NCI-H510A treated with DMSO at 0.1 percent for 48 hours (cell line): ENCODE measurements around the gene ABCA8.

Source experiments
- DNase-seq: peaks from one replicate; lab custom pipeline; 2025; lab: John Stamatoyannopoulos, UW

ABCA8 gene

DNA sequence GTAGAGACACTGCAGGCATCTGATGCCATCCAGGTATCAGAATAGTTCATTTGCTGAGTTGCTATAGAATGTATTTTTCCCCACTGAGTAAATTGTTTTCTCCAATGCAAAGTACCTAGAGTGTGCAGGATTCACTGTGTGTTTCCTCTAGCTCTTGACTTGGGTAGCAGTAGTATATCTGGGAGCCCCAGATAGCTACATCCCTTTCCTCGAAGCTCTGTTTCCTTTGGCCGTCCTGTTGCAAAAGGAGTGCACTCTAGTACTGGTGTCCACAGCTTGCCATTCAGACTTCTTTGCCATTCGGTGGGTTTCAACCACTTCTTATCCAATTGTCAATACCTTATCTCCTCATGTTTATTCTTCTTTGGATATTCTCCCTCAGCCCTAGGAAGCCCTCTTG, 12.8 kb downstream of the ABCA8 start:
- no peak for DNase-seq

DNA sequence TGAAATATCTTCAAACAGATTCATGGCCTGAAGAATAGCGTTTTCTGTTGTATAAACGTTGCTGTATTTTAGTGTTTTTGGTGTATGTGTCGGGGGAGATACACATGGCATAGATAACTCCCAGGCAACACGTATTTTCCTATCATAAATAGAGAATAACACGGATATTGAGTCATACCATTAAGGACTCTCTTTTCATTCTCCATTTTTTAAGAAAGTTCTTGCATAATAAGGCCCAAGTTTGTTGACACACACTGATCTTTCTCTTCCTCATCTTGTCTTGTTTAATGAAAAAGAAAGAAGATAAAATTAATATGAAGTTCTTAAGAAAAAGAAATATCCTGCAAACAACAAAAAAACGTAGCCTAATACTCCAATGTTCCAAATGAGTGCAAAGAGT, 13.4 kb downstream of the ABCA8 start:
- DNase-seq, result no peak

- no peak for DNase-seq
Measured at GRCh38 chr17:68939195-68939594, 16.0 kb downstream of the ABCA8 start.

GRCh38 chr17:68937890-68938514, 17.2 kb downstream of the ABCA8 start:
- no peak for DNase-seq

DNA sequence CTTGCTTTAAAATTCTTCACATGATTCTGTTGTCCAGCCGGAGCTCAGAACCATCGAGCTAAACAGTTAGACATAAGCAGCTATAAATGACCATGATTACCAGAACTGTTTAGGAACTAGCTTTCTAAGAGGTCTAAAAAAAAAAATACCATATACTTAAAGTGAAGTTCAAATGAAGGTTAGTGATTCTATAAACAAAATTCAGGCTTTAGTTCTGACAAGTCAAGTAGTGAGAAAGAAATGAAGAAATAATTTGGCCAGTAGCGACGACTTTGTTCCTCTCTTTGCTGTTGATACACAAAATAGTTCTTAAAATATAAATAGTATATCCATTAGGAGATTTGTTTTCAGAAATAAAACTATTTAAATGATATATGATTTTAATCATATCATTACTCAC, 27.7 kb downstream of the ABCA8 start:
- no peak for DNase-seq

GRCh38 chr17:68924793-68925720, 30.1 kb downstream of the ABCA8 start:
- no peak for DNase-seq

- no peak for DNase-seq
Measured at GRCh38 chr17:68910789-68911431, 44.3 kb downstream of the ABCA8 start.

DNA sequence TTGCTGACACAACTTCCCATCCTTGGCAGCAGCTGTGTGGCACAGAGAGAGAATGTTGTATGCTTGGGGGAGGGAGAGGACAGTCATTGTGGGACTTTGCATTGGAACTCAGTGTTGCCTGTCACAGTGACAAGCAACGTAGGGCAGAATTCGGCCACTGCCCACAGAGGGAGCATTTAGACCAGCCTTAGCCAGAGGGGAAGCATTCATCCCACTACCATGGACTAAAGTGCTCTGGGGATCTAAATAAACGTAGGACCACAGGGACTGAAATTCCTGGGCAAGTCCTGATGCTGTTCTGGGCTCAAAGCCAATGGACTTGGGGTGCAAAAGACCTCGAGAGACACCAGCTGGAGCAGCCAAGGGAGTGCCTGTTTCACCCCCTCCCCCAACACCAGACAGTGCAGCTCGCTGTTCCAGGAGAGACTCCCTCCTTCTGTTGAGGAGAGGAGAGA, 44.9 kb downstream of the ABCA8 start:
- DNase-seq, result no peak

GRCh38 chr17:68909066-68909465, 46.1 kb downstream of the ABCA8 start:
- no peak for DNase-seq

DNA sequence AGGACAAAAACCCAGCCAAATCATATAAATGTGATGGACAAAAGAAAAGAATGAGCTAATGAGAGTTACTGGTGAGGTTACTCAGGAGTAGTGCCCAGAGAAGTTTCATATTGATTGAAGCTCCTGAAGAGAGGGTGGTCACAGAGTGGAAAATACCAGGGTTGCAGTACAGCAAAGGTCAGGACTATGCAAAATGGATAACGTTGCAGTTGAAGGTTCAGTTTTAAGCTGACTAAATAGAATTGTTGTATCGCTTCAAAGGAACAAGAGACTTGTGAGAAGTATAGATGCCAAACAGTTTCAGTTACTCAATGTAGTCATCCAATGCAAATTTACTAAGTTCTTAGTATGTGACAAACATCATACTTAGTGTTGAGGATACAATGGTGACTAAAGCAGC, 47.1 kb downstream of the ABCA8 start:
- DNase-seq, result no peak

DNA sequence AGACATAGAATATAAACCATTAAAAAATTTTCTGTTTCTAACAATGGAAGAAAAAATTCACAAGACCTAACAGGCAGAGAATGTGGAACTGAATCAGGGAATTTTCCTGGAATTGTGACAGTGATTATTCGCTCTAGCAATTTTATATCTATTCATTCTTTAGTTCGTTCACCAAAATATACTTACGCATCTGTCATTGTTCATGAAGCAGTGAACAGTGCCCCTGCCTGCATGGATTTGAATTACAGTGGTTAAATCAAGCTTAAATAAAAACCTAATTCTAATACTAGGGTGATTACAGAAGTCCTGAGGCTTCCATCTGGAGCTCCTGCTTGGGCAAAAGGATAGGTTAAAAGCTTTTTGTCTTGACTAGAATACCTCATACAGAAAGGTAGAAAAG, 48.6 kb downstream of the ABCA8 start:
- no peak for DNase-seq

- DNase-seq, result no peak
Measured at GRCh38 chr17:68903286-68903685, 51.9 kb downstream of the ABCA8 start.

GRCh38 chr17:68897557-68897956, 57.6 kb downstream of the ABCA8 start:
- no peak for DNase-seq

DNA sequence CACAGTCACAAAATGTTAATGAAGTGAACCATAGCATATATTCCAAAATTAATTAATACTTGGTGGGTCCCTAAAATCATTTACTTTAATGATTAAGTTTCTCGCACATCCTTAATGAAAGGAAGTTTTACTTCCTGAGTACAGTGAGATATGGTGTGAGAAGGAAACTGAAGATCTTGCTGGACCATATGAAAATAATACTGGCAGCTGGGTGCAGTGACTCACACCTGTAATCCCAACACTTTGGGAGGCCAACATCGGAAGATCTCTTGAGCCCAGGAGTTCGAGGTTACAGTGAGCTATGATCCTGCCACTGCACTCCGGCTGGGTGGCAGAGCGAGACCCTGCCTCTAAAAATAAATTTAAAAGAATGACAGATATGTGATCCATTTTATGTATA, 62.5 kb downstream of the ABCA8 start:
- DNase-seq, result no peak

DNA sequence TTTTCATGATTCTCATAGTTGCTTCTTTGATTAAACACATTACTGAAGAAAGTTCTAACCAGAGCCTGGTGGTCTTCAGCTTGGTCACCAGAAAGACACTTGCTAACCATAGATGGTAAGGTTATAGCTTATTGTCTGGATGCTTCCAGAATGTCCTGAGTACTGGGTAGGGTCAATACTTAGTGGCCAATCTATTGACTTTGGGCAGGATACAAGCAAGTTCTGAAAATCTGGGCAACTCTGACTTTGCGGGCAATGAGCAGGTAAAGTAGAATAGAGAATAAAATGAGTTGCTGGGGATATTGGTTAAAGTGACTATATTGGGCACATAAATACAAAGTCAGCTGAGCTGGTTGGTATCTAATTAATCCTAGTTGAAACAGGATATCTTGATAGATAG, 63.0 kb downstream of the ABCA8 start:
- DNase-seq, result no peak

- DNase-seq, result no peak
Measured at GRCh38 chr17:68886401-68886800, 68.8 kb downstream of the ABCA8 start.

DNA sequence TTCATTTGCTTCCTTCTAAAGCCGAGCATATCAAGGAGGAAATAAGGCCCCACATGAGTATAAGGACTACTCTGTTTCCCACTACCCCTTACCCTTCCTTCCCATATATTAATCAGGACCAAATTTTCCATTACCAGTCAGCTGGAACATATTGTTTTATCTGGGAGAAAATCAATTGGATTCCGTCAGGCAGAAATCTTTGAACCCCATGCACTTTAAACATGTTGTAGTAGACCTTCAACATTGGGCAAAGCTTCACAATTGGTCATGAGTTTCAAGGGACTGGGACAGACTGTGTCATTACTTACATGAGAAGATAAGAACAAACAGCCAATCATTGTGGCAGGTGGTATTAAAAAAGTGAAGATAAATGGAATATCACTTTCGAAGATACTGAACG, 70.3 kb downstream of the ABCA8 start:
- DNase-seq, result no peak

DNA sequence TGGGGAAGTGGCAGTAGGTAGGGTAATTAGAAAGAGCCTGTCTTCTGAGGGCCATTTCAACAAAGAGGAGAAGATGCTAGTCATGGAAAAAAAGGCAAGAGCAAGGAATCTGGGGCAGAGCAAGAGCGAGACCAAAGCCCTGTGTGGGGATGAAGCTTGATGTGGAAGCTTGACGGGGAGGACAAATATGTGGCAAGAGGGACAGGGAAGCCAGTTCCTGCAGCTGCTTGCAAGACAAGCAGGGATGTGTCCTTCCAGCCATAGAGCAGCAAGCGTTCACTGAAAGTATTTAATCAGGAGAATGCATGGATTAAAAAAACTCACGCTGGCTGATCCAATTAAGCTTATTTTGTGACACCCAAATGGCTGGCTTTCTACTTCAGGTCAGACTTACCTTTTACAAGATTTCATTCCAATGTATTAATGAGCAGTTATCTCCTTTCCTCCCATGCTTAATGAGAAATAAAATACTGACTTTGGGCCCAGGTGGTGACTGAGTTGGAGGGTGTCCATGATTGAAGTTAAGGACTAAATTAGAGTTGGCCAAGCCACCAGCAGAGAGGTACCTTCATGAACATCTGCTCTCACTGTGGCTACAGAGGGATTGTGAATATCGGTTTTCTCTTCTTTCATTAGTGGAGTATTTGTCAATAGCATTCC, 76.8 kb downstream of the ABCA8 start:
- DNase-seq, result no peak

DNA sequence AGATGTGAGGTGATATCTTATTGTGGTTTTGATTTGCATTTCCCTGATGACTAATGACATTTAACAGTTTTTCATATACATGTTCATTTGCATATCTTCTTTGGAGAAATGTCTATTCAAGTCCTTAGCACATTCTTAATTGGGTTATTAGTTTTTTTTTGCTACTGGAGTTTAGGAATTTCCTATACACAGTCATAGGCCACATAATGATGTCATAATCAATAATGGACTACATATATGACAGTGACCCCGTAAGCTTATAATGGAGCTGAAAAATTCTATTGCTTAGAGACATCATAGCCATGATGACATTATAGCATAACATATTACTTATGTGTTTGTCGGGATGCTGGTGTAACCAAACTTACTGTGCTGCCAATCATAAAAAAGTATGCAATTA, 83.7 kb downstream of the ABCA8 start:
- no peak for DNase-seq

GRCh38 chr17:68870976-68871375, 84.2 kb downstream of the ABCA8 start:
- no peak for DNase-seq

GRCh38 chr17:68870161-68870826, 84.9 kb downstream of the ABCA8 start:
- DNase-seq, result no peak

DNA sequence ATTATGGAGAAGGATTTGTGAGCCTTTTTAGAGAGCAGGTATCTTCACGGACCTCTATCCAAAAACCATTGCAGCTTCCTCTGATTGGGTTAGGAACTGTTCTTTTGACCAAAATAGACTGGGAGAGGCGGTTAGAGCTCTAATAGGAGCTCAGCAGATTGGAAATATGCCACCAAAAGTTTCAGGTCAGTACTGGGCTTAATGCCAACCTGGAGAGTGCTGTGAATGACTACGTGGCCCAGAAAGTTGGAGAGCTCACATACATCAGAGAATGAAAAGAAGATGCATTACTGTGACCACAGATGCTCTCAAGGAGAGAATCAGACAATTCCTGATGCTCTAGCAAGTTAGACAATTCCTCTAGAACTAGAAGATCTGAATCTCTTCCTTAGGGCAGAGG, 86.5 kb downstream of the ABCA8 start:
- DNase-seq, result no peak
